Suppressor macrophage treated with lipopolysaccharide for 1 hour (primary cell): ENCODE measurements around the gene HAVCR2.
A peak's percentile ranks its signal among the peaks of the same experiment; 100 is the strongest.

Experiments used
- DNase-seq, 3 donors: peaks; one replicate each; pipeline ENCODE4 v3.0.0-alpha.2; 2020 to 2022

Gene HAVCR2

DNA sequence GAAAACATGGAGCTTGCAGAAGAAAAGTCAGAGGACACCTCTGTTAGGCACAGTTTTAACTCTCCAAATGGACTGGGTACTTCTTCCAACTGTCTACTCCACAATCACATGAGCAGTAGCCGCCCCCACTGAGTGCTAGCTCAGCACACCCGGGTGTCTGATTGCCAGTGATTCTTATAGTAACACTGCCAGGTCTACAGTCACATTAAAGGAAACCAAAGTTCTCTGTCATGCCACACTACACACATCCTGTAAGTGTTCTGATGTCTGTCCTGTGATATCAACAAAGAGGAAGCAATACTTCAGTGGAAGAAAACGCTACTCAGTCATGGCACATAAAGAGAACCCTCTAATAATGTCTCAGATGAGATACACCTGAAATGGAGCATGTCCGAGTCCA is at the start of gene HAVCR2:
Gene HAVCR2, minus strand, starts transcription at position 69 of the 400 bp plus-strand sequence. Its CDS starts 61 bp downstream, at position 8.
- DNase-seq, result peak; percentile 60 to 73 (median 62)

DNA sequence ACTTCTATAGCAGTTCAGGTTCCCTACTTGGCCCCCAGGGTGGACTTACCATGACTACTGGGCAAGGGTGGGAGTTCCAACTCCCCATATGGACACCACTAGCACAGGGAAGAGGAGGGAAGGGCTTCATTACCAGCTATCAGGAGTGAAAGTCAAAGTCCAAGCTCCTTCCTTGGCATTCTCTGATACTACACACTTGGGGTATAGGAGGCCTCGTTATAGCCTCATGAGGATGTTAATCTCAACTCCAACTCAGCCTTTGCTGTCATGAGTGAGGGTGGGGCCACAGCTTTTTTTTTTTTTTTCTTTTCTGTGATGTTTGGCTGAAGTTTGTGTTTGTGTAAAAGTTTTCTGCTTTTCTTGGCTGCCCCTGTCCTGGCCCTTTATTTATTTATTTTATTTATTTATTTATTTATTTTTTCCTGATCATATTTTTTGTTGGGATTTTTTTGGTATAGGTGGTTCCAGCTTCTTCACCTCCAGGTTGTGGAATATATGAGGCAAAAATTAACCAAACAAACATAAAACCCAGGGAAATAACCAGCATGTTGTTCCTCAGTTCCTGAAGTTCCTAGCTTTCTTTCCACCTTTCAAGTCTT is 48.5 kb upstream of the HAVCR2 start:
- DNase-seq, result no peak

DNA sequence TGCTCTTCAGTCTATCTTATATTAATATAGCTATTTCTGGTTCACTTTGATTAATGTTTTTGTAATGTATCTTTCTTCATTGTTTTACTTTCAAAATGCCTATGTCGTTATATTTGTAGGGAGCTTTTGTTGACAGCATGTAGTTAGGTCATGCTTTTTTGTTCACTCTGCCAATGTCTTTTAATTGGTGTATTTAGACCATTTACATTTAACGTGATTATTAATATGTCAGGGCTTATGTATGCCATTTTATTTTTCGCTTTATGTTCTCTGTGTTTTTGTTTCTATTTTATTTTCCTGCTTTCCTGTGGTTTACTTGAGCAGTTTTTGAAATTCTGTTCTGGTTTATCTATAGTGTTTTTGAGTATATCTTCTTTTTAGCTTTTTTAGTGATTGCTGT is 46.5 kb upstream of the HAVCR2 start:
- no peak for DNase-seq

DNA sequence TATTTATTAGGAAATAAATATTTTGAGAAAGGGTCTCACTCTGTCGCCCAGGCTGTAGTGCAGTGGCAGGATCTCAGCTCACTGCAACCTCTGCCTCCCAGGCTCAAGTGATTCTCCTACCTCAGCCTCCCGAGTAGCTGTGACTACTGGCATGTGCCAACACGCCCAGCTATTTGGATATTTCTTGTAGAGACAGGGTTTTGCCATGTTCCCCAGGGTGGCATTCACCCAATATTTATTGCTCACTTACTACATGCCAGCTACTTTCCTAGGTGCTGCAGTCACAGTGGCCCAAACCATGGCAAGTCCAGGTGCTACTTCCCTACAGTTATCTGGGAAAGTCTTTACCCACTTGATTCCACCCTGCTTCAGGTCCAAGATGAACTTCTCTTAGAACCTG is 42.2 kb upstream of the HAVCR2 start:
- no peak for DNase-seq

DNA sequence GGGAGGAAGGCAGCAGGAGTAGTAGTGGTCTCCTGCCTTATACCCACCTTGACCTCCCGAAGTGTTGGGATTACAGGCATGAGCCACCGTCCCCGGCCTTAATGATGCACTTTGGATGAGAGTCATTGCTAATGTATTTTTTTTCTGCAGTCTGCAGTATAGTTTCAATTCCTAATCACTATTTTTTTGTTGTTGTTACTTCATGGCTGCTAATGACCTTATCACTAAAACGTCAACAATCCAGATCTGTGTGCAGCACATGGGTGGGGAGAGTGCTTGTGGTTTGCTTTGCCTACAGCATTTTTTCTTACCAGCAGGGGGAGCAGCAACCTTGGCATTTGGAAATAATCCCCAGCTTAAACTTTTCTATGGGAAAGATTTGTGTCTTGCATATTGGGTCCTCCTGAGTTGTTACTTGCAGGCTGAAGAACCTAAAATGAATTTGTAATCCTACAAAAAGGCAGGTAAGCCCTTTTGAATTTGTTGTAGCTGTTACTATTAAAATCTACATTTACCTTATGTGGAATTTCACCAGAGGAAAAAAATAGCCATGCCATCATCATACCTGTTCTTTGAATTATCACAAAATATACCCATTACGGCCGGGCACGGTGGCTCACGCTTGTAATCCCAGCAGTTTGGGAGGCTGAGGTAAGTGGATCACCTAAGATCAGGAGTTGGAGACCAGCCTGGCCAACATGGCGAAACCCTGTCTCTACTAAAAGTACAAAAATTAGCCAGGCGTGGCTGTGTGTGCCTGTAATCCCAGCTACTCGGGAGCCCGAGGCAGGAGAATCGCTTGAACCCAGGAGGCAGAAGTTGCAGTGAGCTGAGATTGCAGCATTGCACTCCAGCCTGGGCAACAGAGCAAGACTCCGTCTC is 40.1 kb upstream of the HAVCR2 start:
- DNase-seq, result peak; percentile 75 to 87 (median 85)

DNA sequence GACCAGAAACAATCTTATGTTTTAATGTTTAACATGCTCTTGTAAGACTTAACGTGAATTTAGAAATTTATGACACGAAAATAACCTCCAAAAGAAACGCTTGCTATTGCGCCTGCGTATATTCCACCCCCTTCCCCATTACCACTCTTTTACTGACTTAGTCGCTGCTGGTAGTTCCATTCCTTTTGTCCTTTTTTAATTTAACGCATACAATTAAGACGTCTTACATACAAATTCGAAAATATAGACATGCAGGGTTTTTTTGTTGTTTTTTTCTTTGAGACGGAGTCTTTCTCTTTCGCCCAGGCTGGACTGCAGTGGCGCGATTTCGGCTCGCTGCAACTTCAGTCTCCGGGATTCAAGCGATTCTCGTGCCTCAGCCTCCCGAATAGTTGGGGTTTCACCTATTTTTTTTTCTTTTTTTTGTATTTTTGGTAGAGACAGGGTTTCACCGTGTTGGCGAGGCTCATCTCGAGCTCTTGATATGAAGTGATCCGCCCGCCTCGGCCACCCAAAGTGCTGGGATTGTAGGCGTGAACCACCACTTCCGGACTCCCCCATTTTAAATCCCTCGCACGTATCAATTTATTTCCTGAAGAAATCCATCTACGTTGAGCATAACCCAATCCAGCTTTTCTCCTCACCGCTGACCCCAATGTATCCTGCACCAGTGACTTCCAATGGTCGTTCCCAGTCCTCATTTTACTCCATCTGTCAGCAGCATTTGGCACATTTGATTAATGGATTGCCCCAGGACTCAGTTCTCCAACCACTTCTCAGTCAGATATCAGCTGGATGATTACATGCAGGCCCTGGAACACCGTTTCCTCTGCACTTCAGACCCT is 34.5 kb upstream of the HAVCR2 start:
- peak in 1 of 3 donors; percentile 30 for DNase-seq

DNA sequence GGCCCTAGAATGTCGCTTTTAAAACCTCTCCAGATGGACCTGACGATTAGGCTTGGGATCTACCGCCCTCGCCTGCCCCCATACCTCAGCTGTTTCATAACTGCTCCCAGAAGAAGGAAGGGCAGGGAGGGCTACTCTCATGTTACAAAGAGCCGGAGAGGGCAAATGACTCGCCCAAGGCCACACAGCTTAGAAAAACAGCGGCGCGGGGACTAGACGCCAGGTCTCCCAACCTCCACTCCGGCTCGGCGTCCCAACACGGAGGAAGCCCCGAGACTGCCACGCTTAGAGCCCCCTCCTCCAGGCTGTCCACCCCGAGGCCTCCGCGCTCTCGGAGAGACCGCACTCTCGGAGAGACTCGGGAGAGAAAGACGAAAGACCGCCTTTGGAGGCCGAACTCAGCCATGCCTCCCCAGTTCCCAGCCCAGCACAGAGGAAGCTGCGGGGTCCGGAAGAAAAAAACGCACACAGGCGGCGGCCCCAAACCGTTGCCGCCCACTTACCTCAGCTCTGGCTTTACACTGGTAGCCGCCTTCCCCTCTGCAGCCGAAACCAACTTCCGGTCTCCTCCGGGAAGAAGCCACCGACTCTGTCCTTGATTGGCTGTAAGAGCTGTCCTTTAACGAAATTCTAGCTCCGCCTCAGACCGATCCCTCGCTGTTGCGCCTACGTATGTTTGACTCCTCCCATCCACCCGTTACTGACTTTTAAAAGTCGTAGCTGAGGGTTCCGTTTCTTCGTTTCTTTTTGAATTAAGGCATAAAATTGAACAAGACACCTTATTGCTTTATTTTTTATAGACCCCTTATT is 33.7 kb upstream of the HAVCR2 start, which contains the start of gene MED7:
Gene MED7, minus strand, starts transcription at position 549 of the 810 bp plus-strand sequence. CDS start 3,434 bp downstream, outside the sequence.
- peak; percentile 97 to 99 (median 99) for DNase-seq

DNA sequence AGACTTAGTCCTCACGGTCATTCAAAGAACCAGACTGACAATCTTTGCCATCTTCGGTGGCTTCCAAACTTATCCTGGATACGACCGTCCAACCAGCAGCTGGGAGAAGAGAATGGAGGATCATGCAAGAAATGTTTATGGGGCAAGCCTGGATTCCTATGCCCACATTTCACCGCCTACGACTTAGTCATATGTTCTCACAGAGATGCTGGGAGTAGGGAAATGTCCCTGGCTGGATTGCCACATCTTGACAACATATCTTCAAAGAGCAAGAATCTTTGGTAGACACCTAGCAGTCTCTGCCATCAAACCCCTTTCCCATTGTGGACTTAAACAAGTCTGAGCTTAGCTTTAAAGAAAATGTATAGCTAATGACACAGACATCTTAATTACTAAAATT is 28.8 kb upstream of the HAVCR2 start:
- peak; percentile 62 to 68 (median 63) for DNase-seq

DNA sequence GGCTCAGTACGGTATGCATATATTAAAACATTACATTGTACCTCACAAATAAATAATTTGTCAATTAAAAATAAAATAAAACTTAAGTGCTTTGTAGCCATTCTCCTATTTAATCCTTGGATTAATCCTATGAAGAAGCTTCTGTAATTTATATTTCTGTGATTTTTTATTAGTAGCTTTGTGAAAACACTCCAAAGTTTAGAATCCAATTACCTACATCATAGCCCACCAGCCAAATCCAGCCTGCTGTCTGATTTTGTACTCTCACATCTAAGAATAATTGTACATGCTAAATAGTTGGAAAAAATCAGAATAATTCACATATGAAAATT is 23.4 kb upstream of the HAVCR2 start:
- DNase-seq, result no peak

DNA sequence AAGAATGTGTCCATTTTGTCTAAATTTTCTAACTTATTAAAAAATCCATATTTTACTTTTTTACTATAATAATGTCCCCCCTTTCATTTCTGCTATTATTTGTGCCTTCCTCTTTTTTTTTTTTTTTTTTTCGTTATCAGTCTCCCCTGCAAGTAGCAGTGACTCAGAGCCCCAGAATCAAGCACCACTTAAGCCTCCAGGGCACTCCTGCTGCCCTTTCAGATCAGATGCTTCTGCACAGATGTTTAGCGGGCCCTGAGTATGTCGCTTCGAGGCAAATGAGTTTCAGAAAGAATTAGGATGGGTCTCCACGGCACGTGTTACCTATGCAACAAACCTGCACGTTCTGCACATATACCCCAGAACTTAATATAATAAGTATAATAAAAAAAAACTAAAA is 22.1 kb upstream of the HAVCR2 start:
- DNase-seq, result peak; percentile 31 to 56 (median 42)

DNA sequence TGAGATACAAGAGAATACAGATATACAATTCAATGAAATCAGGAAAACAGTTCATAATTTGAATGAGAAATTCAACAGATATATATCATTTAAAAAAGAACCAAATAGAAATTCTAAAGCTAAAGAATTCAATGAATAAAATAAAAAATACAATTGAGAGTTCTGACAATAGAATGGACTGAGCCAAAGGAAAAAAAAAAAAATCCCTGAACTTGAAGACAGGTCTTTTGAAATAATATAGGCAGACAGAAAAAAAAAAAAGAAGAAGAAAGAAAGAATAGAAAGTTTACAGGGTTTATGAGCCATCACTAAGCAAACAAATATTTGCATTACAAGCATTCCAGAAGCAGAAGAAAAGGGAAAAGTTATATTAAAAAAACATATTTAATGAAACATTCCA is 12.9 kb upstream of the HAVCR2 start:
- DNase-seq, result no peak

DNA sequence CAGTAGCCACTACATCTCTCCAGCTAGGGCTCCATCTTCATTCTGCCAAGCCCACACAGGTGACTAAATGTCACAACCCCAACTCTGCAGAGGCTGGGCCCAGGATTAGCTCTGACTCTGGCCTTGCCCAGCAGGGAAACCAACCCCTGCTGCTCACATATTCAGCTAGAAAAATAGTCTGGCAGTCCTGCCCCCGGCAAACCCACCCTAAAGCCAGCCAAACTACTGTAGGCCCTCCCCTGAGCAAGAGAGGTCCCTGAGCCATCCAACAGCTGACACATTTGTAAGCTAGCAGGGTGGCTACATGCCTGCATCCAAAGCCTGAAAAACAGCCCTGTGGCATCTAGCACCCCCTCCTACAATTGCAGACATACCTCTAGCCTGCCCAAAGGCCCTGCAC is 11.3 kb upstream of the HAVCR2 start:
- no peak for DNase-seq

DNA sequence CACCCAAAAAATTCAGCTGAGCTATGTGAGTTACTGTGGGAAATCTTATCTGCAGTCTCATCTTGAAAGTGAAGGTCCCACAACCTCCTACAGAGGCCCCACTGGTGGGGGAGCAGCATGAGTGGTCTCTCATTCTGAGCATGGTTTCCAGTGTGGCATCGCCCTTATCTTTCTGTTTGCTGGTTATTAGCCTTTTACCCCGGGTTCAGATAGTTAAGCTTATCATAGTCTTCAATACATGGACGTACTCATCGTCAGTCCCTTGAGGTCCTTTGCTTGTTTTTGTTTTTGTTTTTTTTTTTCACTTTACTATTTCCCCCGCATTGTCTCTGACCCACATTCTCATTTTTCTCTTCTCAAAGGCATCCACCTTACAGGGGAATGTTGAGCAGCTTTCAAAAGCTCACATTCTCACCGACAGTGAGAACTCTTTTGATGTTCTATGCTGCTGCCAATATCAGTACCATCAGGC is 7.7 kb upstream of the HAVCR2 start:
- no peak for DNase-seq

DNA sequence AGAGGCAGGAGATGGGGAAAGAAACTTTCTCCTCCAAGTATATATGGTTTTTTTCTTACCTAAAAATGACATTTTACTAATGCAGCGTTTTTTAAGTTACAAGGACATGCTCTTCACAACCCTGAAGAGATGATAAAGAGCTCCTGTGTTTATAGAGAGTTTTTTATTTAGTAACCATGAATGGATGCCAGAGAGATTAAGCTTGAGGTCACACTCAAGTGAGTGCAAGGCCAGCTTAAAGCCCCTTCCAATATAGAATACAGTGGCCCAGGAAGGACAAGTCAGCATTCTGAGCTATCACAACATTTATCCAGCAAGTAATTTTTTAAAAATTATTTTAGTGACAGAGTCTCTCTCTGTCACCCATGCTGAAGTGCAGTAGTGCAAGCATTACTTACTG is 6.7 kb upstream of the HAVCR2 start:
- DNase-seq, result no peak

DNA sequence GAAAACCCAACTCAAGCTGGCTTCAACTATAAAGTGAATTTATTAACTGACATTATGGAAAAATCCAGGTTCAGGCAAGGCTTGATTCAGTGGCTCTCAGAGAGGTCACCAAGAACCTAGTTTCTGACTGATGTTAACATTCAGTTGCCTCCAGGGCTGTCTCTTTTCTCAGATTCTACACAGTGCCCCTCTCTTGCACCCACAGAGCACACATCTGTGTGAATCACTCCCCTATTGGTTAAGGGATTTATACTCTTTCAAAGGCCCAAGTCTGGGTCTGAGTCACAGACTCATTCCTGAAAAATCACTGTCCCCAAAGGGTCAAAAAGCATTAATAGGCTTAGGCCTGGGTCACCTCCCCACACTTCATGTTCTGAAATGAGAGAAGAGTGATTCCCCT is 6.2 kb upstream of the HAVCR2 start:
- DNase-seq, result no peak

DNA sequence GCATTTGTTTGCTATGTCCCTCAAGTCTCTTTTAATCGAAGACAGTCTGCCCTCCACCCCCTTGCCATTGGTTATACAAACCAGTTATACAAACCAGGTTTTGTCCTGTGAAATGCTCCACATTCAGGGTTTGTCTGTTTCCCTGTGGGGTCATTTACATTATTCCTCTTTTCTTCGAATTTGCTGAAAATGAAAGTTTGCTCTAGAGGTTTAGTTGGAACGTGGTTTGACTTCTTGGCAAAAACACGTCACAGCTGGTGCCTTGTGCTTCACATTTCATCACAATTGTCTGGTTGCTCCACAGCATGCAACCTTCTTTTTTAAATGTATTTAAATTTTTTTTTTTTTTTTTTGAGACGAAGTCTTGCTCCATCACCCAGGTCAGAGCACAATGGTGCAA is 4.2 kb upstream of the HAVCR2 start:
- peak; percentile 55 to 81 (median 60) for DNase-seq

DNA sequence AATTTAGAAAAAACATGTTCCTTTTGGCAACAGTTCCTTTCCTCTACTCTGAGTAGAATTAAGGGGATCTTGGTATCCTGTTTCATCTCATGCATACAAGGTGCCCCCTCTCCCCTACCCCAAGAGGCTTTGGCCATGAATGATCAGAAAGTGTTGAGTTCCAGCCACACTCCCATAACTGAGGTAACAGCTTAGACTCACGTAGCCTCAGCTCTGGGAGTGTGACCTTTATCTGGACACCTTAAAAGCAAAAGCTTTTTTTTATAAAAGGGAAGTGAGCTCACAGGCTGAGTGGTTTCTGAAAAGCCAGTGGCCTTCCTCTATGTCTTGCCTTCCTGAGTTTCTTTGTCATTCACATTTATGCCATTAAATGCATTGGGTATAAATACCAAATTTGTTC is 900 bp upstream of the HAVCR2 start:
- DNase-seq, result peak; percentile 62 to 76 (median 62)

DNA sequence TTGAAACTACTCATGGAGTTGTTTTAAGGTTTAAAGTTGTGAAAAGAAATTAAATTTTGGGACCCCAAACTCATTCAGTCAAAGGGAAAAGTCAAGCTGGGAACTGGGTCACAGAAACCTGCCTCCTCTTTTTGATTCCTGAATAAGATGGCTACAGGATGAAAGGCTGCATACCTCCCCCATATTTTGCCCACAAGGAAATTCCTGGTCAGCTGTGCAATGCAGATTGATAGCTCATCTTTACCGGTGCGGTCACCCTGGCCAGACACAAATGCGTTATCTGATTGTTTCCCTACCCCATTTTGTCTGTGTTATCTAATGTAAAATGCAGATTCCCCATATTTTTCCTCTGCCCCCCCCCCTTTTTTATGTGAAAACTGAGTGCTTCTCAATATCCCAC is 1.3 kb downstream of the HAVCR2 start:
- peak; percentile 46 to 60 (median 56) for DNase-seq

DNA sequence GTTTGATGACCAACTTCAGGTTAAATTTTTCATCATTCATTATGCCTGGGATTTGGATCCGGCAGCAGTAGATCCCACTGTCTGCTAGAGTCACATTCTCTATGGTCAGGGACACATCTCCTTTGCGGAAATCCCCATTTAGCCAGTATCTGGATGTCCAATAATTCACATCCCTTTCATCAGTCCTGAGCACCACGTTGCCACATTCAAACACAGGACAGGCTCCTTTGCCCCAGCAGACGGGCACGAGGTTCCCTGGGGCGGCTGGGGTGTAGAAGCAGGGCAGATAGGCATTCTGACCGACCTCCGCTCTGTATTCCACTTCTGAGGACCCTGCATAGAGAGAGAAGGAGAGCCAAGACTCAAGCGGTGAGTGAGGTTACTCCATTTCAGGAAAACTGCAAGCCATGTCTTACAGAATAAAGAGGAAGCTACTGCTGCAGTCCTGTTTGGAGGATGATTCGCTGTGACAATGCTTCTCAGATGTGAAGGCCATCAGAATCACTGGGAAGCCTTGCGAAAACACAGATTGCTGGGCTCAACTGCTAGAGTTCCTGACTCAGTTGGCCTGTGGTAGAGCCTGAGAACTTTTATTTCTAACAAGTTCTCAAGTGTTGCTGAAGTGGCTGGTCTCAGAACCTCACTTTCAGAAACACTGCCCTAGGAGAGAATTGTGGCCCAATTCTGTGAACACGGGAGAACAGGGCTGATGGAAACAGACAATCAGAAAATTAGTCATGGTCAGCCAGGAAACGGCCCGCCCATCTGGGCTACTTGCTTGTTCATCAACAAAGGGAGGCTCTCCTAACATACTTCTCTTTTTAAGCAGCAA is 2.0 kb downstream of the HAVCR2 start:
- peak; percentile 82 to 87 (median 83) for DNase-seq

DNA sequence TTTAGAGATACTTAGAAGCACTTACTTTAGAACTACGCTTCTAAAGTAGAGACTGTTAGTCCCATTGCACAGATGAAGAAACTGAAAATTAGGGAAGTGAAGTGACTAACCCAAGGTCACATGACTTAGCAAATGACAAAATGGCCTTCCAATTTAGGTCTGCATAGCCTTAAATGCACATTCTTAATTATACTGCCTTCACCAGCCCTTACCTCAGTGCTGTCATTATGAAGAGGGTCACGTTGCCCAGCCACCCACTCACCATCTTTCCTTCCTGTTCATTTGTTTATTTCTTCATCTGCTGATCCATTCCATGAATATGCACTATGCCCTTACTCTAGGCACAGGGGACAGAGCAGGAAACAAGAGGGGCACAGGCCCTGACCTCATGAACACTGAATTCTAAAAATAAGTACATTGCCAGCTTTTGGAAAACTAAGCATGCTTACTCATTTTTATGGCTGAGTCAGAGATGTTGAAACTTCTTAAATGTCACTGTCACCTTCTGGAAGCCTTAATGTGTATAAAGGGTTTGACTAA is 8.6 kb downstream of the HAVCR2 start:
- DNase-seq, result peak; percentile 80 to 96 (median 93)
